Prostate gland (tissue), 2 donors: ENCODE results near the gene TUNAR. TPM values are rescaled to one million over a fixed set of nuclear protein-coding genes. Genes with fewer than 3 reads are reported as not detected.

Experiments
- DNase-seq: peaks from one replicate; pipeline ENCODE4 v3.0.0-alpha.2; 2019; ENCODE audit warnings: low spot score
- H3K27ac ChIP-seq, 2 donors: fragments of 200-600 bp; sonication (generic); 2 replicates each; pipeline ENCODE4 v1.5.1; 2017 to 2019
- H3K27me3 ChIP-seq: fragments of 200-600 bp; sonication (generic); replicated peaks from 2 replicates; pipeline ENCODE4 v1.5.1; 2019; ENCODE audit not compliant: insufficient read depth
- H3K36me3 ChIP-seq, 2 donors: fragments of 200-600 bp; sonication (generic); 1 replicate in 1 of 2; 2 replicates in 1 of 2; pipeline versions ENCODE4 v1.5.1 to v1.8.1; 2017 to 2019
- H3K4me1 ChIP-seq: fragments of 200-600 bp; sonication (generic); replicated peaks from 2 replicates; pipeline ENCODE4 v1.5.1; 2019
- H3K4me3 ChIP-seq, 2 donors: fragments of 200-600 bp; sonication (generic); 2 replicates each; pipeline ENCODE4 v1.5.1; 2017 to 2019
- H3K9me3 ChIP-seq: fragments of 200-600 bp; sonication (generic); 2 replicates; pipeline ENCODE4 v1.5.1; 2017
- POLR2A ChIP-seq: fragments of 450-650 bp; IDR thresholded peaks from one replicate; pipeline ENCODE4 v1.6.1; 2016; ENCODE audit warnings: antibody characterized with exemption, mild to moderate bottlenecking
- POLR2AphosphoS5 ChIP-seq: sonication (generic); formaldehyde crosslinking; IDR thresholded peaks from one replicate; pipeline ENCODE4 v1.6.1; 2017; ENCODE audit warnings: antibody characterized with exemption
- WGBS: methylation state at CpG from one replicate; pipeline ENCODE4 v1.1.5; 2018; 5-methylcytosine and 5-hydroxymethylcytosine counted together
- intact Hi-C: fragments of 100-400 bp; cut with DNase I; formaldehyde crosslinking; loops from one replicate; pipeline ENCODE4 v1.14.2; 2022
- total RNA-seq, 2 donors: library from RNA; depleted of rRNA; stranded (reverse); fragments of >200 nt; gene quantifications; one replicate each; pipeline ENCODE4 v1.1.0, GENCODE V29; 2016
- TF ChIP-seq, protein P1 (sequence below), 4 experiments: fragments of 200-600 bp in 2 of 4; fragments of 450-650 bp in 2 of 4; sonication (generic) in 2 of 4; IDR thresholded peaks; 1 replicate in 3 of 4; 2 replicates in 1 of 4; pipeline ENCODE4 v1.5.1; 2016 to 2019; ENCODE audit warnings: antibody characterized with exemption in 4 of 4, mild to moderate bottlenecking in 2 of 4, moderate library complexity in 2 of 4

The TUNAR gene
- total RNA-seq, 2 donors from 2014 or later: 1.9 TPM; not detected in 1

DNA sequence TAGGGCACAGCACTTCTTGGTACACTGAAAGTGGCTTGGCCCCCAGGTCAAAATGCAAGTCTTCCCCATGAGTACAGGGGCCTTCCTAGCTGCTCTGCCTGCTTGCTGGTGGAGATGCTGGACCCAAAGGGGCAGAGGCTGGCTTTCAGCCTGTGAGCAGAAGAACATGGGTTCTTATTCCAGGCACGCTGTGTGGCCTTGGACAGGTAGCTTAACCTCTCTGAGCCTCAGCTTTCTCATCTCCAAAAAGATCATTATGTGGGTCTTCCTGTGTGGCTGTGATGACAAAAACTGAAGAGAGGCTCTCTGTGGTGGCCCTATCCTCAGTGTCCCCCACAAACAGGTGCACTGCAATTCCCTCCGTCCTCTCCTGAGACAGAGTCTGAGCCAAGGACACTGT is 45.6 kb upstream of the TUNAR start:
- no peaks in the 10 kb centered on the region for H3K36me3 ChIP-seq
- H3K4me3 ChIP-seq: no peak overlapping the region
- no peak overlapping the region for H3K27ac ChIP-seq
- H3K9me3 ChIP-seq: no peaks in the 10 kb centered on the region
- 85% methylated on average over 2 of the region's 2 CpGs for WGBS
- DNase-seq: no peak
- no peaks in the 10 kb centered on the region for H3K4me1 ChIP-seq
- intact Hi-C loops: no loop called here
- TF ChIP-seq POLR2A (no peak), POLR2AphosphoS5 (no peak)
- TF ChIP-seq, protein P1, sequence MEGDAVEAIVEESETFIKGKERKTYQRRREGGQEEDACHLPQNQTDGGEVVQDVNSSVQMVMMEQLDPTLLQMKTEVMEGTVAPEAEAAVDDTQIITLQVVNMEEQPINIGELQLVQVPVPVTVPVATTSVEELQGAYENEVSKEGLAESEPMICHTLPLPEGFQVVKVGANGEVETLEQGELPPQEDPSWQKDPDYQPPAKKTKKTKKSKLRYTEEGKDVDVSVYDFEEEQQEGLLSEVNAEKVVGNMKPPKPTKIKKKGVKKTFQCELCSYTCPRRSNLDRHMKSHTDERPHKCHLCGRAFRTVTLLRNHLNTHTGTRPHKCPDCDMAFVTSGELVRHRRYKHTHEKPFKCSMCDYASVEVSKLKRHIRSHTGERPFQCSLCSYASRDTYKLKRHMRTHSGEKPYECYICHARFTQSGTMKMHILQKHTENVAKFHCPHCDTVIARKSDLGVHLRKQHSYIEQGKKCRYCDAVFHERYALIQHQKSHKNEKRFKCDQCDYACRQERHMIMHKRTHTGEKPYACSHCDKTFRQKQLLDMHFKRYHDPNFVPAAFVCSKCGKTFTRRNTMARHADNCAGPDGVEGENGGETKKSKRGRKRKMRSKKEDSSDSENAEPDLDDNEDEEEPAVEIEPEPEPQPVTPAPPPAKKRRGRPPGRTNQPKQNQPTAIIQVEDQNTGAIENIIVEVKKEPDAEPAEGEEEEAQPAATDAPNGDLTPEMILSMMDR (IDR thresholded peaks at IDR 0.05): no peak
- H3K27me3 ChIP-seq: no peaks in the 10 kb centered on the region

DNA sequence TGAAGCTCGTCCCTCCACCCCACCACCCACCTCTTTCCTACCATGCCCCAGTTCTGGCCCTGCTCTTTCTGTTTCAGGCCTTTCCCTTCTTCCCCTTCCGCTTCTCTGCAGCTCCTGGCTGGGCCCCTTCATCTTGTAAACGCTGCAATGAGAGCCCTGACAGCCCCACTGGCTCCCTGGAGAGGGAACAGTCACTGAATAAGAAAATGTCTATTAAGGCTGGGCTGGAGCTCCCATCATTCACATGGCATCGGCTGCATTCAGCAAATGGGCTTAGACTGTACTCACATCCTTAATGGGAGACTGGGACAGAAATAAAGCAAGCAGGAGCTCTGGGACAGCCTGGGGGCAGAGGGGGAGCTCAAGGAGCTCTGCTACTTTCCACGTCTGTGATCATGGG is 45.2 kb upstream of the TUNAR start:
- H3K27me3 ChIP-seq: no peaks in the 10 kb centered on the region
- 43% methylated on average over 5 of the region's 5 CpGs for WGBS
- intact Hi-C loops: no loop called here

DNA sequence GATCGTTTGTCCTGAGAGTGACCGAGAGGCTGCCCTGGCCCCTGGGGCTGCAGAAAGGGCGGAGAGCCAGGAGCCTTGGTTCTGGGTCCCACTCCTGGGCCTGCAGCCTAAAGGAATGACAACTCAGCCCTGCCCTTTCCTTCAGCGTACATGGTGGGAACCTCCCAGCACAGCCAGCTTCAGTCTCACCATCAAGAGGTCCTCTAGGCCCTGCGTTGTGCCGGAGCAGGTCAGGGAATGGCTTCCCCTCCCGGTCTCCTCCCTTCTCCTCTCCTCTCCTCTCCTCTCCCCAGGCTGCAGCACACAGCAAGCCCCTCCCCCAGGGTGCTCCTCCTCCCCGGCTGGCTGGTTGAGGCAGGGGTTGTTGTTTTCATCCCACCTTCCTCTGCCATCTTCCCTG is 44.6 kb upstream of the TUNAR start:
- WGBS: 21% methylated on average over 8 of the region's 8 CpGs
- intact Hi-C loops: no loop called here
- Histone ChIP-seq H3K4me1 (no peaks in the 10 kb centered on the region), H3K27ac (no peak overlapping the region), H3K4me3 (no peak overlapping the region), H3K36me3 (no peaks in the 10 kb centered on the region), H3K9me3 (no peaks in the 10 kb centered on the region), H3K27me3 (no peaks in the 10 kb centered on the region)
- TF ChIP-seq POLR2AphosphoS5: no peak
- DNase-seq: no peak

More for the DNA sequence above, 45.2 kb upstream of the TUNAR start:
- Histone ChIP-seq H3K4me1 (no peaks in the 10 kb centered on the region), H3K4me3 (no peak overlapping the region), H3K9me3 (no peaks in the 10 kb centered on the region), H3K36me3 (no peaks in the 10 kb centered on the region), H3K27ac (no peak overlapping the region)
- no peak for DNase-seq
- TF ChIP-seq, protein P1 (IDR thresholded peaks at IDR 0.05): no peak
- TF ChIP-seq POLR2AphosphoS5: no peak
- TF ChIP-seq POLR2A: no peak

DNA sequence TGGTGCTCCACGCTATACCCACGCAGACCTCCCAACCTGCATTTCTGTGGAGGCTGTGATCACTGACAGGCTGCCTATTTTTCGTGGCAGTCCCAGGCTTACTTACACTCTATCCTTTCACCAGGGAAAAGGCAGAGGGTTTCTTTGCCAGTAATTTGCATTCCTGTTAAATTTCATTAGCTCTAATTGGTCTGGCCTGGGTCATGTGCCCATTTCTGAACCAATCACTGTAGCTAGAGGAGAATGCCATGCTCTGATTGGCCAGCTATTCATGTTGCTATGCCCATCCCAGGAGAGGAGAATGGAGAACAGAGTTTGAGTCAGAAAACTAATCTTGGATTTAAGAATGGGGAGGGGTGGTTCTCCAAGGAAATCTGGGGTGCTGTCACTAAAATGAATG is 43.2 kb upstream of the TUNAR start:
- intact Hi-C loops: no loop called here
- Histone ChIP-seq H3K36me3 (no peaks in the 10 kb centered on the region), H3K9me3 (no peaks in the 10 kb centered on the region), H3K27ac (no peak overlapping the region), H3K4me3 (no peak overlapping the region), H3K4me1 (no peaks in the 10 kb centered on the region), H3K27me3 (no peaks in the 10 kb centered on the region)
- no peak for DNase-seq
- 53% methylated on average over 3 of the region's 3 CpGs for WGBS
- TF ChIP-seq POLR2A (no peak), POLR2AphosphoS5 (no peak)
- TF ChIP-seq, protein P1 (IDR thresholded peaks at IDR 0.05): no peak

DNA sequence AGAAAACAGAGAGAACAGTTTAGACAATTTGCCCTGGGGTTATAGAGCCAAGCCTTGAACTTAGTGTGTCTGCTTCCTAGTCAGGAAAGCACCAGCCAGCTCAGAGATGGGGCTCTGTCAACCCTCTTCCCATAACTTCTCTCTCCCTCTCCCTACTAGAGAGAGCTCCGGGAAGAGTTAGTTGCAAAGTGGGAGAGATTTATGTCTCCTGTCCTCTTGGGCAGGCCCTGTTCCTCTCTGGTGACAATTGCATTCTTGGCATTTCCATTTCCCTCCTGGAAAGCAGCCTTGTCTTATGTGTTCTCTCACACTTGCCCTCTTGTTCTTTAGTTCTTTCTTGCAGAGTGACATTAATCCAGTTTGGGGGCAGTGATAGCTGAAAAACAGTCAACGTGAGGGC is 42.1 kb upstream of the TUNAR start:
- intact Hi-C loops: no loop called here

More for the DNA sequence above, 42.1 kb upstream of the TUNAR start:
- 12% methylated on average over 2 of the region's 2 CpGs for WGBS
- H3K9me3 ChIP-seq: no peaks in the 10 kb centered on the region
- no peak for DNase-seq
- H3K4me1 ChIP-seq: no peaks in the 10 kb centered on the region
- TF ChIP-seq POLR2A (no peak), POLR2AphosphoS5 (no peak)
- TF ChIP-seq, protein P1 (IDR thresholded peaks at IDR 0.05): no peak
- H3K27me3 ChIP-seq: no peaks in the 10 kb centered on the region
- no peak overlapping the region for H3K27ac ChIP-seq
- H3K36me3 ChIP-seq: no peaks in the 10 kb centered on the region
- H3K4me3 ChIP-seq: no peak overlapping the region
